Measurements from ENCODE around the gene NCKAP1.
A peak's percentile ranks its signal among the peaks of the same experiment; 100 is the strongest.

Gene NCKAP1

GRCh38 chr2:182946958-182947369, 91.3 kb downstream of the NCKAP1 start:
- DNase-seq: peak; percentile 33

- no peak for DNase-seq
Measured at GRCh38 chr2:182943339-182943738, 94.9 kb downstream of the NCKAP1 start.

GRCh38 chr2:182942756-182943155, 95.5 kb downstream of the NCKAP1 start:
- no peak for DNase-seq

GRCh38 chr2:182941919-182942318, 96.3 kb downstream of the NCKAP1 start:
- DNase-seq: no peak

GRCh38 chr2:182941121-182941722, 97.0 kb downstream of the NCKAP1 start:
- no peak for DNase-seq

GRCh38 chr2:182937870-182938269, 100.4 kb downstream of the NCKAP1 start:
- DNase-seq: no peak

GRCh38 chr2:182933629-182934028, 104.6 kb downstream of the NCKAP1 start:
- no peak for DNase-seq

GRCh38 chr2:182929972-182930371, 108.3 kb downstream of the NCKAP1 start:
- DNase-seq: no peak

GRCh38 chr2:182924306-182924705, 114.0 kb downstream of the NCKAP1 start:
- DNase-seq: no peak

GRCh38 chr2:182921234-182921633, 117.0 kb downstream of the NCKAP1 start:
- DNase-seq: no peak

- no peak for DNase-seq
Measured at GRCh38 chr2:182920631-182921056, 117.6 kb downstream of the NCKAP1 start.

- DNase-seq: no peak
Measured at GRCh38 chr2:182920089-182920488, 118.2 kb downstream of the NCKAP1 start.

- DNase-seq: no peak
Measured at GRCh38 chr2:182918961-182919652, 119.2 kb downstream of the NCKAP1 start.

- DNase-seq: no peak
Measured at GRCh38 chr2:182917924-182918323, 120.3 kb downstream of the NCKAP1 start.

GRCh38 chr2:182916417-182916816, 121.8 kb downstream of the NCKAP1 start:
- DNase-seq: no peak

- DNase-seq: no peak
Measured at GRCh38 chr2:182915369-182916326, 122.6 kb downstream of the NCKAP1 start.

- DNase-seq: no peak
Measured at GRCh38 chr2:182914852-182915251, 123.4 kb downstream of the NCKAP1 start.

GRCh38 chr2:182913064-182913463, 125.2 kb downstream of the NCKAP1 start:
- DNase-seq: no peak

- DNase-seq: no peak
Measured at GRCh38 chr2:182912518-182912915, 125.7 kb downstream of the NCKAP1 start.

- DNase-seq: no peak
Measured at GRCh38 chr2:182911813-182912517, 126.3 kb downstream of the NCKAP1 start.

GRCh38 chr2:182910965-182911364, 127.3 kb downstream of the NCKAP1 start:
- DNase-seq: no peak

GRCh38 chr2:182907081-182907830, 131.0 kb downstream of the NCKAP1 start:
- DNase-seq: no peak
